Adipose tissue (tissue), 3 donors: ENCODE data around the gene TTC8. TPM values are rescaled to one million over a fixed set of nuclear protein-coding genes. Genes with fewer than 3 reads are reported as not detected.
"Not testable (repeated sequence)": the region's sequence is repeated elsewhere in the genome, so short reads cannot be mapped to it uniquely, and the experiment has no call there.

Experiments
- H3K27ac ChIP-seq: one replicate; pipeline ENCODE4 v1.5.1; 2013; ENCODE audit warnings: low read depth, low read length
- WGBS, 3 donors: extraction: QIAGEN DNeasy Blood & Tissue Kit; methylation state at CpG; one replicate each; pipeline ENCODE4 v1.1.7; 2013; 5-methylcytosine and 5-hydroxymethylcytosine counted together
- polyA plus RNA-seq, 3 donors: library from polyadenylated mRNA; stranded (reverse); fragments of 200-250 nt; gene quantifications; one replicate each; pipeline ENCODE4 v1.2.3, GENCODE V29; 2013
- donor health status: healthy with polysubstance abuse.
- donor health status: Bipolar disorder and iron deficiency.
- donor health status: healthy.

TTC8 gene
- polyA plus RNA-seq = 10 to 100 TPM in 1 of 3 donors, 1 to 10 TPM in 2; 6.2 to 12.1 (median 8.3) TPM

- WGBS, 3 donors = 0 to 1% (median 1%) methylated on average over 50 of the region's 50 CpGs
Observed at GRCh38 chr14:88824314-88825077, at the start of gene TTC8. Gene TTC8, plus strand, starts transcription at chr14:88824651. Its CDS starts 57 bp downstream, at chr14:88824708.

GRCh38 chr14:88775532-88775931, 48.9 kb upstream of the TTC8 start:
- WGBS, 3 donors = 91 to 97% (median 95%) methylated on average over 3 of the region's 3 CpGs

More at GRCh38 chr14:88824314-88825077, at the start of gene TTC8:
- H3K27ac ChIP-seq = no peak within 1 kb of the TSS

GRCh38 chr14:88785911-88786310, 38.5 kb upstream of the TTC8 start:
- H3K27ac ChIP-seq = no peak overlapping the region
- WGBS, 3 donors = 81 to 90% (median 83%) methylated on average over 1 of the region's 1 CpG

More at GRCh38 chr14:88775532-88775931, 48.9 kb upstream of the TTC8 start:
- no peak overlapping the region for H3K27ac ChIP-seq

- no peak overlapping the region for H3K27ac ChIP-seq
- WGBS, 3 donors = 76 to 94% (median 82%) methylated on average over 4 of the region's 4 CpGs
Observed at GRCh38 chr14:88786715-88787114, 37.7 kb upstream of the TTC8 start.

GRCh38 chr14:88789573-88789972, 34.9 kb upstream of the TTC8 start:
- not testable (repeated sequence) for H3K27ac ChIP-seq

GRCh38 chr14:88790501-88791251, 33.8 kb upstream of the TTC8 start:
- 85 to 91% (median 88%) methylated on average over 5 of the region's 5 CpGs for WGBS, 3 donors
- H3K27ac ChIP-seq = no peak overlapping the region

GRCh38 chr14:88791252-88791621, 33.2 kb upstream of the TTC8 start:
- H3K27ac ChIP-seq = no peak overlapping the region
- WGBS, 3 donors = 54 to 65% (median 60%) methylated on average over 3 of the region's 3 CpGs

- 1 to 3% (median 2%) methylated on average over 52 of the region's 52 CpGs for WGBS, 3 donors
Observed at GRCh38 chr14:88791629-88792472, 32.6 kb upstream of the TTC8 start.

GRCh38 chr14:88792473-88793258, 31.8 kb upstream of the TTC8 start, which contains the start of gene EML5:
Gene EML5, minus strand, starts transcription at chr14:88792953. Its CDS starts 450 bp downstream, at chr14:88792503.
- H3K27ac ChIP-seq = no peak within 1 kb of the TSS
- 0% methylated on average over 72 to 111 of the region's 111 CpGs for WGBS, 3 donors

More at GRCh38 chr14:88791629-88792472, 32.6 kb upstream of the TTC8 start:
- no peak overlapping the region for H3K27ac ChIP-seq

- H3K27ac ChIP-seq = no peak overlapping the region
- WGBS, 3 donors = 50 to 57% (median 56%) methylated on average over 13 of the region's 13 CpGs
Observed at GRCh38 chr14:88793259-88793625, 31.2 kb upstream of the TTC8 start.

GRCh38 chr14:88798156-88798555, 26.3 kb upstream of the TTC8 start:
- H3K27ac ChIP-seq = no peak overlapping the region
- WGBS, 3 donors = 43 to 72% (median 64%) methylated on average over 4 of the region's 4 CpGs

GRCh38 chr14:88799522-88799921, 24.9 kb upstream of the TTC8 start:
- no peak overlapping the region for H3K27ac ChIP-seq
- 71 to 78% (median 76%) methylated on average over 5 of the region's 5 CpGs for WGBS, 3 donors

GRCh38 chr14:88802596-88802995, 21.9 kb upstream of the TTC8 start:
- WGBS, 3 donors = 82 to 89% (median 82%) methylated on average over 6 of the region's 6 CpGs
- H3K27ac ChIP-seq = no peak overlapping the region

GRCh38 chr14:88804035-88804434, 20.4 kb upstream of the TTC8 start:
- 47 to 92% (median 54%) methylated on average over 2 of the region's 2 CpGs for WGBS, 3 donors
- H3K27ac ChIP-seq = no peak overlapping the region

GRCh38 chr14:88804477-88804876, 20.0 kb upstream of the TTC8 start:
- WGBS, 3 donors = 19 to 60% (median 47%) methylated on average over 1 of the region's 1 CpG
- H3K27ac ChIP-seq = no peak overlapping the region

- H3K27ac ChIP-seq = no peak overlapping the region
Observed at GRCh38 chr14:88808359-88808758, 16.1 kb upstream of the TTC8 start.

GRCh38 chr14:88815980-88816379, 8.5 kb upstream of the TTC8 start:
- no peak overlapping the region for H3K27ac ChIP-seq
- WGBS, 3 donors = 93 to 96% (median 93%) methylated on average over 4 of the region's 4 CpGs

- no peak overlapping the region for H3K27ac ChIP-seq
- 84 to 97% (median 93%) methylated on average over 1 of the region's 1 CpG for WGBS, 3 donors
Observed at GRCh38 chr14:88818018-88818417, 6.4 kb upstream of the TTC8 start.
